ENCODE measurements around the gene SIN3A.
"Not testable (repeated sequence)": the region's sequence is repeated elsewhere in the genome, so short reads cannot be mapped to it uniquely, and the experiment has no call there.

SIN3A gene

DNA sequence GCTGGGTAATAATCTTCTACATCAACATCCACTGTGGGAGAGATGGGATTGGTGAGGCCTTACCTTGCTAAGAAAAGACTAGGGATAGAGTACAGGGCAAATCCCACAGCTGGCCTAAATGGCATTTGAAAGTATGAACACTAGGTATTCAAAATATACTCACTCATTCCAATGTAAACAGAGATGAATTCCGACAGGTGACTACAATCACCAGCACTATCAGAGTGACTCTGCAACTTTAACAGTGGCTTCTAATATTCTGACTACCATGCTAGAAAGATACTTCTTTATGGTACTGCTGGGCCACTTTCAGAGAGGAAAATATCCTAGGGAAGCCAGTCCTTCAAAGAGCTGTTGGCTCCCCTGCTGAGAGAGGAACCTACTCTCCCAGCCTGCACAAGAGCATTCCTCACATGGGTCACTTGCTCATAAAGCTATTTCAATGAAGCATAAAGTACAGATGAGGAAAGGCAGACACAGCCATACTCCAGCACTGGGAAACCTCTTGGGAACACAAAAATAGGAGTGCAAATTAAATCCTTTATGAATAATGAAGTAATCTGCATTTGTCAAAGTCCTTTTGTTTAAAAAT is 61.6 kb downstream of the SIN3A start:
- Histone ChIP-seq H3K9me3 (ENCODE audit: control insufficient read depth in 1 of 2, low read length in 2 of 2) (no peaks in the 10 kb centered on the region), H3K4me3 (ENCODE audit: low read depth in 1 of 2, low read length in 2 of 2) (no peak overlapping the region), H3K27me3 (ENCODE audit: control insufficient read depth in 1 of 2, insufficient read depth in 2 of 2, low read length in 2 of 2) (no peaks in the 10 kb centered on the region), H3K9ac (ENCODE audit: low read depth in 1 of 2, low read length in 2 of 2) (no peak overlapping the region), H3K27ac (ENCODE audit: low read depth, low read length) (no peak overlapping the region), H3K36me3 (ENCODE audit: control insufficient read depth in 1 of 2, insufficient read depth in 2 of 2, low read length in 2 of 2) (peaks cover 35 to 88% of the 10 kb centered on the region in 2 donors), H3K4me1 (ENCODE audit: control insufficient read depth in 1 of 2, insufficient read depth in 2 of 2, low read length in 2 of 2) (no peaks in the 10 kb centered on the region)

DNA sequence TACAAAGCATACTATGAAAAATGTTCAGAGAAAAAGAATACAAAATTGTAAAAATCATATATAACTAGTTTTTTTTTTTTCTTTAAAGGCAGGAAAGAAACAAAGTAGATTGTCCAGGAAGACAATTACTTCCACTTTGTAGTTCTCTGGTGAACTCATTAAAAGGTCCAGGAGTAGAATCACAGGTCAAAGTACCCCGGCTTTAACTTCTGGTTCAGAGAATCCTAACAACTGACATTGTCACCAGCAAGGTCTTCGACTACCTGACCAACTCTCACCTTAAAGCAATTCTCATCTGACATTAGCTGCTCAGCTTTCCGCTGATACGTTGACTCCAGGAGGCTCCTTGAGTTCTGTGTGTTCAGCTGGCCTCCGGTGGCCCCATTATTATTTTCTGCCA is 67.5 kb downstream of the SIN3A start:
- H3K27ac ChIP-seq (ENCODE audit: low read depth, low read length); H3K9me3 ChIP-seq (ENCODE audit: control insufficient read depth in 1 of 2, low read length in 2 of 2); H3K9ac ChIP-seq (ENCODE audit: low read depth in 1 of 2, low read length in 2 of 2); H3K4me1 ChIP-seq (ENCODE audit: control insufficient read depth in 1 of 2, insufficient read depth in 2 of 2, low read length in 2 of 2); H3K27me3 ChIP-seq (ENCODE audit: control insufficient read depth in 1 of 2, insufficient read depth in 2 of 2, low read length in 2 of 2); H3K4me3 ChIP-seq (ENCODE audit: low read depth in 1 of 2, low read length in 2 of 2): not testable (repeated sequence)
- peaks cover 27 to 72% of the 10 kb centered on the region in 2 donors for H3K36me3 ChIP-seq (ENCODE audit: control insufficient read depth in 1 of 2, insufficient read depth in 2 of 2, low read length in 2 of 2)

DNA sequence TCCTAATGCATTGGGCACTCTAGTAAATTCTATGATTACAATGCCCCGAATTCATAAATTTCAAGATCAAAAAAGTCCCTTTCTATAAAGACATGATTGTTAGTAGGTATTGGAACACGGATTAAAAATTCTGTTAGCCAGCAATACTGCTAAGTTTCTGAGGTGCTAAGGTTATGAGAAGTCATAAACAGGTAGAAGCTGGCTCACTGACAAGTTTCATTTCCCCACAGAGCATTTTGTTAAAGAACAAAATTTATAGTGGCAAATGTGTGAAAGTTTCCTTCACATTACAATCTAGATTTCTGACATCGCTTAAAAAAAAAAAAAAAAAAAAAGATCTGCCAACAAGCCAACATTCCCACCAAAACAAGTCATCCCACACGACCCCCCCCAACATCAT is 70.7 kb downstream of the SIN3A start:
- no peaks in the 10 kb centered on the region for H3K9me3 ChIP-seq (ENCODE audit: control insufficient read depth in 1 of 2, low read length in 2 of 2)
- peaks cover 5 to 8% of the 10 kb centered on the region in 2 donors for H3K4me1 ChIP-seq (ENCODE audit: control insufficient read depth in 1 of 2, insufficient read depth in 2 of 2, low read length in 2 of 2)
- peaks cover 22 to 66% of the 10 kb centered on the region in 2 donors for H3K36me3 ChIP-seq (ENCODE audit: control insufficient read depth in 1 of 2, insufficient read depth in 2 of 2, low read length in 2 of 2)
- H3K4me3 ChIP-seq (ENCODE audit: low read depth in 1 of 2, low read length in 2 of 2): no peak overlapping the region
- no peak overlapping the region for H3K27ac ChIP-seq (ENCODE audit: low read depth, low read length)
- no peak overlapping the region for H3K9ac ChIP-seq (ENCODE audit: low read depth in 1 of 2, low read length in 2 of 2)
- no peaks in the 10 kb centered on the region for H3K27me3 ChIP-seq (ENCODE audit: control insufficient read depth in 1 of 2, insufficient read depth in 2 of 2, low read length in 2 of 2)

DNA sequence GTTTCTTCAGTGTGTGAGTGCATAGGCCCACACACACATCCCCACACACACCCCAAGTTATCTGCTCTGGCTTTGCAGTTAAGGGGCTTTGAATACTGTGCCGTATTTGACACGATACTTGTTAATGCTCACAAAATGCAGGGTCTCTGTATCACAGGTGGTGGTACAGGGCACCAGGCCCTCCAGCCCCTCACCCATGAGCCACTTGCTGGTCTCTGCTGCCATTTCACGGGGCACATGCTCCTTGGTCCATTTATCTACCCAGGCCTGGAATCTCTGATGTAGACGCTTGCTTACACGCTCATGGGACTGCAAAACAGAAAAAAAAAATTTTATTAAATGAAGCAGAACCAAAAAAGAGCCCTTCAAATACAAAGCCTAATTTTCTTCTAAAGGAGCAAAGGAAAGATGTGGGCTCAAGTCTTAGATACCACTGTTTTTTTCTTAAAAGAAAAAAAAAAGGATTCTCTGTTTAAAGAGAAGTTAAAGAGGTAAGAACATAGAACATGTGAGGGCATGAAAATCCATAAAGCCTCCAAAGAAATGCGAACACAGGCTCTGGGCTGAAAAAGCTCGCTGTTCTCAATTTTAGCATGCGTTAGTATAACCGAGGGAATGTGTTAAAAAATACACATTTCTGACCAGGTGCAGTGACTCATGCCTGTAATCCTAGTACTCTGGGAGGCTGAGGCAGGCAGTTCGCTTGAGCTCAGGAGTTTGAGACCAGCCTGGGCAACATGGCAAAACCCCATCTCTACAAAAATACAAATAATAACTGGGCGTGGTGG is 79.4 kb downstream of the SIN3A start:
- Histone ChIP-seq H3K27ac (ENCODE audit: low read depth, low read length) (no peak overlapping the region), H3K9me3 (ENCODE audit: control insufficient read depth in 1 of 2, low read length in 2 of 2) (no peaks in the 10 kb centered on the region), H3K4me1 (ENCODE audit: control insufficient read depth in 1 of 2, insufficient read depth in 2 of 2, low read length in 2 of 2) (peaks cover 21 to 22% of the 10 kb centered on the region in 2 donors), H3K36me3 (ENCODE audit: control insufficient read depth in 1 of 2, insufficient read depth in 2 of 2, low read length in 2 of 2) (peaks cover 29 to 56% of the 10 kb centered on the region in 2 donors), H3K27me3 (ENCODE audit: control insufficient read depth in 1 of 2, insufficient read depth in 2 of 2, low read length in 2 of 2) (no peaks in the 10 kb centered on the region), H3K9ac (ENCODE audit: low read depth in 1 of 2, low read length in 2 of 2) (no peak overlapping the region), H3K4me3 (ENCODE audit: low read depth in 1 of 2, low read length in 2 of 2) (no peak overlapping the region)

DNA sequence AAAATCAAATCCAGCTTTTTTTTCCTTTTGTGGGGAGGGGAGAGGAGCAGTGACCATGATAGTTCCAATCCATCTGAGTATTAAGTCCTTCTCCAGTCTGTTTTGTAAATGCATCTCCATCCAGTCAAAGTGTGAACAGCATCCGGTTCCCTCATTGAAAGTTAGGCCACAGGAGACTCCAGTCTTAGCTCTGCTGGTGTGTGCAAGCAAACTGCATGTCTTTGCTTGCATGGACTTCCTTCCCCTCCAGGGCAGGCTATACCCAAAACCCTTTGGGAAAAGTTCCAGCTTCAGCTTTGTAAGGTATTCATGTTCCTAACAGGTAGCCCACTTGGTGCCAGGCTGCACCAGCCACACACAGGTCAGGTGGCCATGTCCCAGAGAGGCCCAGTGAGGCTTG is 80.0 kb downstream of the SIN3A start:
- Histone ChIP-seq H3K27ac (ENCODE audit: low read depth, low read length) (no peak overlapping the region), H3K36me3 (ENCODE audit: control insufficient read depth in 1 of 2, insufficient read depth in 2 of 2, low read length in 2 of 2) (peaks cover 35 to 58% of the 10 kb centered on the region in 2 donors), H3K4me3 (ENCODE audit: low read depth in 1 of 2, low read length in 2 of 2) (no peak overlapping the region), H3K27me3 (ENCODE audit: control insufficient read depth in 1 of 2, insufficient read depth in 2 of 2, low read length in 2 of 2) (no peaks in the 10 kb centered on the region), H3K9me3 (ENCODE audit: control insufficient read depth in 1 of 2, low read length in 2 of 2) (no peaks in the 10 kb centered on the region), H3K4me1 (ENCODE audit: control insufficient read depth in 1 of 2, insufficient read depth in 2 of 2, low read length in 2 of 2) (peaks cover 21 to 22% of the 10 kb centered on the region in 2 donors), H3K9ac (ENCODE audit: low read depth in 1 of 2, low read length in 2 of 2) (no peak overlapping the region)

DNA sequence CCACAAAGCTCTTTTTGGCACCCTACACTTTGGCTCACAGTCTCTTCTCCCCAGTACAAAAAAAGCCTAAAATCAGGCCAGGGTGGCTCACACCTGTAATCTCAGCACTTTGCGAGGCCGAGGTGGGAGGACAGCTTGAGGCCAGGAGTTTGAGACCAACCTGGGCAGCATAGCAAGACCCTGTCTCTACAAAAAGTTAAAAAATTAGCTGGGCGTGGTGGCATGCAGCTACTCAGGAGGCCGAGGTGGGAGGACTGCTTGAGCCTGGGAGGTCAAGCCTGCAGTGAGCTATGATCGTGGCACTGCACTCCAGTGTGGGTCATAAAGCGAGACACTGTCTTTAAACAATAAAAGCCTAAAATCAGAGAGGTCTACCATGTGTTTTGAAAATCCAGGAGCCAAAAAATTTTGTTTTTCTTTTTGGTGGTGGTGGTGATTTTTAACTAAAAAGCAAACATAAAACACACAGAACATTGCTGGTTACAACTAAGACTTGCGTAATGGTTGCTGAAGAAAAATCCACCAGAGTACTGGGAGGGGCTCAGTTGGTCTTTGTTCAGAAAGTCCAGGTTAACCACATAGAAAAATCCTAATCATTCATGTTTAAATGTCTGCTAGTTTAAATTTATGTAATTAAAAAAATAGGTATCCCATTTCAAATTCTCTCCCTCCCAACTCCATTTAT is 81.5 kb downstream of the SIN3A start:
- H3K9ac ChIP-seq (ENCODE audit: low read depth in 1 of 2, low read length in 2 of 2): no peak overlapping the region
- H3K36me3 ChIP-seq (ENCODE audit: control insufficient read depth in 1 of 2, insufficient read depth in 2 of 2, low read length in 2 of 2): peaks cover 36 to 58% of the 10 kb centered on the region in 2 donors
- H3K27ac ChIP-seq (ENCODE audit: low read depth, low read length): no peak overlapping the region
- no peaks in the 10 kb centered on the region for H3K27me3 ChIP-seq (ENCODE audit: control insufficient read depth in 1 of 2, insufficient read depth in 2 of 2, low read length in 2 of 2)
- H3K4me1 ChIP-seq (ENCODE audit: control insufficient read depth in 1 of 2, insufficient read depth in 2 of 2, low read length in 2 of 2): peaks cover 21 to 22% of the 10 kb centered on the region in 2 donors
- peak overlapping the region in 1 of 2 donors; percentile 75 for H3K4me3 ChIP-seq (ENCODE audit: low read depth in 1 of 2, low read length in 2 of 2)
- H3K9me3 ChIP-seq (ENCODE audit: control insufficient read depth in 1 of 2, low read length in 2 of 2): no peaks in the 10 kb centered on the region

DNA sequence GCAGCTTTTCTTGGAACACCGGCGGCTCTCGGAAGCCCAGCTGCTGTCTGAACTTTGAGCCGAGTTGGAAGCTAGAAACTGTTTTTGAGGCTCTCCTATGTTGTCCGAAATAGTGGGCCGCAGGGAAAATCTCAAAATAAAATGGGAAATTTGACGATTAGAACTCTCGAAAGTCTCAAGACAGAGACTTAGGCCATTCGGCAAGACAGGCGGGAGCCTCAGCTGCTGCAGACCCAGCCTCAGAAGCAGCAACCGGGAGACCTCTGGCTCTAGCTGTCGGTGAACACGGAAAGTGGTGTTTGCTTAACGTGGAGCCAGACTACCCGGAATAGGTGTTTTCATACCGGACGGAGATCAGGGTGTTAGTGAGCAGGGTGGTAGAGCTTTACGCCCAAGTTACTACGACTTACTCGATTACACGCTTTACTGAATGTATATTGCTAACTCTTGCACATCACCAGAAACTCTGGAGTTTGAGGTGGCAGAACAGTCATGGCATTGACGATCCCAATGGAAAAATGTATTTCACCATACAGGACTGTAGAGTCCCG is 82.7 kb downstream of the SIN3A start:
- Histone ChIP-seq H3K4me3 (ENCODE audit: low read depth in 1 of 2, low read length in 2 of 2) (peak overlapping the region; percentile 75 to 83), H3K27ac (ENCODE audit: low read depth, low read length) (peak overlapping the region; percentile 97), H3K4me1 (ENCODE audit: control insufficient read depth in 1 of 2, insufficient read depth in 2 of 2, low read length in 2 of 2) (peaks cover 21 to 22% of the 10 kb centered on the region in 2 donors), H3K27me3 (ENCODE audit: control insufficient read depth in 1 of 2, insufficient read depth in 2 of 2, low read length in 2 of 2) (no peaks in the 10 kb centered on the region), H3K9ac (ENCODE audit: low read depth in 1 of 2, low read length in 2 of 2) (peak overlapping the region; percentile 84 to 92), H3K9me3 (ENCODE audit: control insufficient read depth in 1 of 2, low read length in 2 of 2) (no peaks in the 10 kb centered on the region), H3K36me3 (ENCODE audit: control insufficient read depth in 1 of 2, insufficient read depth in 2 of 2, low read length in 2 of 2) (peaks cover 36 to 58% of the 10 kb centered on the region in 2 donors)

DNA sequence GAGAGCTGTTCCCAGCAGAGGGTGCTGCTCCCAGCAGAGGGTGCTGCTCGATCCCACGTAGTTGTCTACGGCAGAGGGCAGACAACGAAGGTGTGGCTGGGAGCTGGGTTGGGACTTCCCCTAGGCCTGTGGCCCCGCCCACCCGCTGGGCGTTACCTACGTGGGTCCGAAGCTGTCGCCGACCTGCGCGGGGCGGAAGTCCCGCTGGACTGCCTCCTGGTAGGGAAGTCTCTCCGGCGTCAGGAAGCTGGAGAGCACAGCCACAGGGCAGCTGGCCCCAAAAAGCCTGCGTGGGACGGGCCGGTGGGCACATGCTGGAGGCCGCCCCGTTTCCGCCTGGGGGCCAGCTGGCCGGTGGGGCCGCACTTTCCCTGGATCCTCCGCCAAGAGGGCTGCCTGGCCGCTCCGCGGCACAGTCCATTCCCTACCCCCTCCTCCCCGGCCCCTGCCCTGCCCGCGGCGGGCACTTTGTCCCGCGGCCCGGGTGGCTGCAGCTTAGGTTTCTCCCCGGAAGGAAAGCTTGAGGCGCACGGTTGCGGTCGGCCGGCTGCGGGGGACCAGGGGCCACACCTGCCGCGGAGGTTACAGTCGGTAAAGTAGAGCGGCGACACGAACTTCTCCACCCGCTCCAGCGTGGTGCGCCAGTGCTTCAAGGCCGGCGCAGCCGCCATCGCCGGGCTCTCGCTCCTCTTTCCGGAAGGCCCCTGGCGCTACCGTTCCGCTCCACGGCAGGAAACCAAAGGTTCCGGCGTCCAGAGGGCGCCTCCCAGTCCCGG is 83.4 kb downstream of the SIN3A start, which contains the start of gene MAN2C1:
Gene MAN2C1 (minus strand): TSS at position 695 of the 776 bp plus-strand sequence. CDS start 24 bp downstream, at position 671.
- Histone ChIP-seq H3K4me3 (ENCODE audit: low read depth in 1 of 2, low read length in 2 of 2) (peak within 1 kb of the TSS; percentile 75 to 83), H3K27ac (ENCODE audit: low read depth, low read length) (peak within 1 kb of the TSS; percentile 97), H3K9me3 (ENCODE audit: control insufficient read depth in 1 of 2, low read length in 2 of 2) (no peaks in the 10 kb centered on the region), H3K9ac (ENCODE audit: low read depth in 1 of 2, low read length in 2 of 2) (peak within 1 kb of the TSS; percentile 84 to 92), H3K36me3 (ENCODE audit: control insufficient read depth in 1 of 2, insufficient read depth in 2 of 2, low read length in 2 of 2) (peaks cover 34 to 56% of the 10 kb centered on the region in 2 donors), H3K27me3 (ENCODE audit: control insufficient read depth in 1 of 2, insufficient read depth in 2 of 2, low read length in 2 of 2) (no peaks in the 10 kb centered on the region), H3K4me1 (ENCODE audit: control insufficient read depth in 1 of 2, insufficient read depth in 2 of 2, low read length in 2 of 2) (peaks cover 21 to 22% of the 10 kb centered on the region in 2 donors)

DNA sequence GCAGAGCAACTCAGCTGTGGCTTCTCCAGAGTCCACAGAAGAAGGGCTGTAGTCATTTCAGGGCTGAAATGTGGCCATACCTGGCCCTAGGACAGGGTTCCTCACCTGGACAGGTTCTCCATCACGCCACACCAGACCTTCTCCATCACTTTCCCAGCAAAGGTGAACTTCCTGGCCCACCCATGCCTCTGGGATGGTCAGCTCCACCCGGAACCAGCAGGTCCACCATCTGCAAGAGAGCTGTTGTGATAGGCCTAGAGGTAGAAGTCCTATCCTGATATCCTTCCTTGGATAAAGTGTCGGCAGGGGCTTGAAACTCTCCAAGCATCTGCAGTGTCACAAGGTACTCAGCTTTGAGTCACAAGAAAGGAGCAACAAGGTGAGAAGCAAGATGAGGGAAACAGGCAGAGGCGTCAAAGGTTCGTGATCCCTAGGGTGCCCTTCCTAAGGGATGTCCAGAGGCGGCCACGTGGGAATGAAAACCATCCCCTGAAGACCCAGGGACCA is 84.0 kb downstream of the SIN3A start:
- Histone ChIP-seq H3K9ac (ENCODE audit: low read depth in 1 of 2, low read length in 2 of 2) (peak overlapping the region; percentile 43 to 84), H3K4me3 (ENCODE audit: low read depth in 1 of 2, low read length in 2 of 2) (peak overlapping the region; percentile 75 to 83), H3K4me1 (ENCODE audit: control insufficient read depth in 1 of 2, insufficient read depth in 2 of 2, low read length in 2 of 2) (peaks cover 21 to 22% of the 10 kb centered on the region in 2 donors), H3K9me3 (ENCODE audit: control insufficient read depth in 1 of 2, low read length in 2 of 2) (no peaks in the 10 kb centered on the region), H3K27me3 (ENCODE audit: control insufficient read depth in 1 of 2, insufficient read depth in 2 of 2, low read length in 2 of 2) (no peaks in the 10 kb centered on the region), H3K36me3 (ENCODE audit: control insufficient read depth in 1 of 2, insufficient read depth in 2 of 2, low read length in 2 of 2) (peaks cover 30 to 57% of the 10 kb centered on the region in 2 donors), H3K27ac (ENCODE audit: low read depth, low read length) (no peak overlapping the region)
